HEK293T (cell line): Measurements from ENCODE around the gene EFCAB6.

Experiments
- CTCF ChIA-PET: fragments of 350-600 bp; formaldehyde crosslinking; extraction: SDS; loops from one replicate; lab custom pipeline; 2021; ENCODE audit warnings: antibody characterized with exemption, inconsistent platforms; lab: Yijun Ruan, JAX
- POLR2A ChIA-PET: fragments of 350-600 bp; formaldehyde crosslinking; extraction: SDS; loops from one replicate; lab custom pipeline; 2020; ENCODE audit warnings: antibody characterized with exemption, inconsistent platforms; lab: Yijun Ruan, JAX
- DNase-seq: peaks from one replicate; pipeline ENCODE4 v3.0.0; 2012; ENCODE audit warnings: mixed read lengths; ENCODE audit errors: extremely low spot score
- ARNT ChIP-seq: fragments of 450-650 bp; IDR thresholded peaks from 2 replicates; pipeline ENCODE4 v1.6.1; 2017; ENCODE audit warnings: mild to moderate bottlenecking
- BHLHE40 ChIP-seq: fragments of 450-650 bp; IDR thresholded peaks from 2 replicates; pipeline ENCODE4 v1.6.1; 2016; ENCODE audit warnings: mild to moderate bottlenecking, moderate library complexity, borderline replicate concordance
- CTBP1 ChIP-seq: fragments of 450-650 bp; IDR thresholded peaks from 2 replicates; pipeline ENCODE4 v1.6.1; 2016; ENCODE audit warnings: borderline replicate concordance
- ELF4 ChIP-seq: fragments of 450-650 bp; IDR thresholded peaks from 2 replicates; pipeline ENCODE4 v1.6.1; 2017; ENCODE audit warnings: antibody characterized with exemption
- FOXA1 ChIP-seq: fragments of 450-650 bp; IDR thresholded peaks from 2 replicates; pipeline ENCODE4 v1.6.1; 2016; ENCODE audit warnings: mild to moderate bottlenecking
- FOXK2 ChIP-seq: fragments of 450-650 bp; IDR thresholded peaks from 2 replicates; pipeline ENCODE4 v1.6.1; 2016; ENCODE audit warnings: mild to moderate bottlenecking
- FOXM1 ChIP-seq: fragments of 450-650 bp; IDR thresholded peaks from 2 replicates; pipeline ENCODE4 v1.6.1; 2017; ENCODE audit warnings: mild to moderate bottlenecking, borderline replicate concordance
- HDGF ChIP-seq: fragments of 450-650 bp; IDR thresholded peaks from 2 replicates; pipeline ENCODE4 v1.6.1; 2017; ENCODE audit warnings: antibody characterized with exemption, borderline replicate concordance
- L3MBTL2 ChIP-seq: fragments of 450-650 bp; conservative IDR thresholded peaks from 2 replicates; pipeline ENCODE4 v1.6.1; 2016; ENCODE audit warnings: mild to moderate bottlenecking
- LEF1 ChIP-seq: fragments of 450-650 bp; IDR thresholded peaks from 2 replicates; pipeline ENCODE4 v1.6.1; 2017; ENCODE audit warnings: mild to moderate bottlenecking, borderline replicate concordance
- NFRKB ChIP-seq: fragments of 450-650 bp; IDR thresholded peaks from 2 replicates; pipeline ENCODE4 v1.6.1; 2016; ENCODE audit warnings: mild to moderate bottlenecking, moderate library complexity
- SP1 ChIP-seq: fragments of 450-650 bp; IDR thresholded peaks from 2 replicates; pipeline ENCODE4 v1.6.1; 2017
- SUZ12 ChIP-seq: fragments of 450-650 bp; IDR thresholded peaks from 2 replicates; pipeline ENCODE4 v1.6.1; 2016; ENCODE audit warnings: mild to moderate bottlenecking
- TARDBP ChIP-seq: fragments of 450-650 bp; IDR thresholded peaks from 2 replicates; pipeline ENCODE4 v1.6.1; 2016
- ZNF384 ChIP-seq: fragments of 450-650 bp; IDR thresholded peaks from 2 replicates; pipeline ENCODE4 v1.6.1; 2016
- TF ChIP-seq, protein P1 (sequence below): fragments of 450-650 bp; IDR thresholded peaks from 2 replicates; pipeline ENCODE4 v1.6.1; 2016

Gene EFCAB6

GRCh38 chr22:43849731-43850130, 37.6 kb upstream of the EFCAB6 start:
- POLR2A ChIA-PET: no interaction called here
- CTCF ChIA-PET: interaction anchor here (1.6 to 2.0 kb wide), 2 partner anchors 23 to 33 kb away, joined by 3 to 8 read pairs; no protein-coding TSS in a partner anchor
- no peak for TF ChIP-seq NFRKB
- no peak for TF ChIP-seq BHLHE40
- TF ChIP-seq, protein P1, sequence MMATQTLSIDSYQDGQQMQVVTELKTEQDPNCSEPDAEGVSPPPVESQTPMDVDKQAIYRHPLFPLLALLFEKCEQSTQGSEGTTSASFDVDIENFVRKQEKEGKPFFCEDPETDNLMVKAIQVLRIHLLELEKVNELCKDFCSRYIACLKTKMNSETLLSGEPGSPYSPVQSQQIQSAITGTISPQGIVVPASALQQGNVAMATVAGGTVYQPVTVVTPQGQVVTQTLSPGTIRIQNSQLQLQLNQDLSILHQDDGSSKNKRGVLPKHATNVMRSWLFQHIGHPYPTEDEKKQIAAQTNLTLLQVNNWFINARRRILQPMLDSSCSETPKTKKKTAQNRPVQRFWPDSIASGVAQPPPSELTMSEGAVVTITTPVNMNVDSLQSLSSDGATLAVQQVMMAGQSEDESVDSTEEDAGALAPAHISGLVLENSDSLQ: no peak
- no peak for TF ChIP-seq L3MBTL2
- no peak for TF ChIP-seq LEF1
- no peak for TF ChIP-seq FOXK2
- no peak for TF ChIP-seq CTBP1
- no peak for TF ChIP-seq SP1
- no peak for TF ChIP-seq ZNF384
- DNase-seq: no peak

DNA sequence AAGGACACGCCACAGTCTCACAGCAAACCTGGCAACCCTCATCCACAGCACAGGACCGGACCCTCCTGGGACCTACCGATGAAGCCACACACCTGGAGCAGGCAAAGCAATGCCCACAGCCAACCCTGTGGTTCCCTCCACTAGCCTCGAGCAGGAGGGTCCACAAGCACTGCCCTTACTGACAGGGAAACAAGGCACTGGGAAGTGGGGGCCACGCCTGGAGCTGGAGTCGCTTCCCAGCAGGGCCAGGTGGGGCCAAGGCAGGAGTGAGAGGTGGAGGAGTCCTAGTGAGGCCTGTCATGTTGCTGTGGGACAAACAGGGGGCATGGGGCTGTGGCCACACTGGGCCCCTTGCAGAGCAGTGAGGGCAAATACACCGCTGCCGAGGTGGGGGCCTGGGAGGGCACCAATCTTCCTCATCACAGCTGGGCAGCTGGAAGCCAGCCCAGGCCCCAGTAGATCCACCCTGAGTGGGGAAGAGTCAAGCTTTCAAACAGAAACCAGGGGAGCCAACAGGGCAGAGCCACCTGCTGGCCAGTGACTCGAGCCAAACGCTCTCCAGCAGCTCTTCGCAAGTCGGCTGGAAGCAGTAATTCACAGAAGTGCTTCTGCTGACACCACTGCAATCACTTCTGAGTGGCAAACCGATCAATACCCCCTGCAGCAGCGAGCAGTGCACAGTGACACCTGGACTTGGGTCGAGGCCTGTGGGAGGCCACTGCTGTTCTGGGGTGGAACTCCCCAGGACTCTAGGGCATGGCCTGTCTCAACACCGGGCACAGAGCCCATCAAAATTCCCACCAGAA, 36.5 kb upstream of the EFCAB6 start:
- TF ChIP-seq FOXM1: no peak
- TF ChIP-seq NFRKB: no peak
- TF ChIP-seq ARNT: no peak
- no peak for TF ChIP-seq LEF1
- no peak for TF ChIP-seq SP1
- TF ChIP-seq FOXK2: no peak
- no peak for TF ChIP-seq FOXA1
- TF ChIP-seq, protein P1: no peak
- TF ChIP-seq HDGF: no peak
- TF ChIP-seq SUZ12: no peak
- no peak for TF ChIP-seq BHLHE40
- no peak for TF ChIP-seq TARDBP
- no peak for TF ChIP-seq L3MBTL2
- TF ChIP-seq CTBP1: no peak
- no peak for TF ChIP-seq ZNF384
- no peak for TF ChIP-seq ELF4
- DNase-seq: peak; percentile 39
- CTCF ChIA-PET: interaction anchor here (1.6 to 2.0 kb wide), 2 partner anchors 22 to 34 kb away, joined by 3 to 8 read pairs; no protein-coding TSS in a partner anchor
- POLR2A ChIA-PET: no interaction called here

DNA sequence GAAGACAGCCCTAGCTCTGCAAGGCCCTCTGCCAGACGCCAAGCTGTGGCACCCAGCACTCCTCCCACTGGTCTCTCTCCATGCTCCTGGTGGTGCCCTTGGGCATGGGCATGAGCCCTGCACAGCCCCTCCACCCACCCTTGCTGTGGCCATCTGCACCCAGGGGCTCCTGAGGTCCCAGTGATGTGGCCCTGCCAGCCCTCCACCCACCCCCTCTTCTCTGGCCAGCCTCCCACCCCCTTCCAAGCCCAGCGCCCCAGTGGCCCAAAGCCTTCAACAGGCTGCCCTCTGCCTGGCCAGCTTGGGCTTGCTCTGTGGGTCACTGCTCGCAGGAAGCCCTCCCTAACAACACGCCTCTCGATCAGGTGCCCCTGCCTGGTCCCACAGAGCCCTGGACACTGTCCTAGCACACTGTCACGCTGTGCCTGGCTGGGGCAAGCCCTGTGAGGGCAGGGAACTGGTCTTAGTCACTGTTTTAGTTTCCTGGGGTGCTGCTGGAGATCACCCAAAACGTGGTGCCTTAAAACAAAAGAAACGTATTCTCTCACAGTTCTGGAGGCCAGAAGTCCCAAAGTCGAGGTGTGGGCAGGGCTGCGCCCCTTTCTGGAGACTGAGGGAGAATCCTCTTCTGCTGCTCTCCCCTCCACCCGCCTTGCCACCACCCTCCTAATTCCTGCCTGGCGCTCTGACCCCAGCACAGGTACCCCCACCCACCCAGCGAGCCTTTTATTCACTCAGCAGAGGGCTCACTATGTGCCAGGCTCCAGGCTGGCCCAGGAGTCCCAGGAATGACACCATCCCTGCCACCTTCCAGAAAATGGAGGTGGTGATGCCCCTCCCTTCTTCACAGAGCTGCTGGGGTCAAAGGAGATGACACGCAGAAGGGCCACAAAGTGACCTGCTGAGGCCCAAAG, 35.5 kb upstream of the EFCAB6 start:
- POLR2A ChIA-PET: no interaction called here
- no peak for TF ChIP-seq FOXA1
- no peak for TF ChIP-seq BHLHE40
- no peak for TF ChIP-seq LEF1
- TF ChIP-seq CTBP1: no peak
- TF ChIP-seq FOXK2: no peak
- TF ChIP-seq TARDBP: no peak
- TF ChIP-seq SP1: no peak
- TF ChIP-seq, protein P1: no peak
- TF ChIP-seq HDGF: no peak
- DNase-seq: no peak
- CTCF ChIA-PET: interaction anchor here (2.0 kb wide), 1 partner anchor 35 kb away, joined by 8 read pairs; no protein-coding TSS in a partner anchor

DNA sequence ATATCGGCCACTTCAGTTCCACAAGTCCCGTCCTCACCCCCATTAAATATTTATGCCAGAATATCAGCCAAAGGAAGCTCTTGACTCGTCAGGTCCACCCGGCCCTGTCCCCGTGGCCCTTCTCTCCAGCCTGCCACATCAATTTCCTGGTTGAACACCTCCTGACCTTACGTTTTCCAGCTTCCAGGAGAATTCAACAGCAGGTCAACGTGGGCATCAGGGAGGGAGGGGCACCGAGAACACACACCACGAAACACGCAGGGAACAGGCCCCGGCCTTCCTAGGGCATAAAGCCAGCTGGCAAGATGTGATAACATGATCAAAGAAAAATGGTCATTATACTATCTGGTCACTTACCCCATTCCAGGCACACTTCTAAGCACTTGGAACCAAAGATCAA, 34.9 kb upstream of the EFCAB6 start:
- TF ChIP-seq FOXM1 (no peak), FOXK2 (no peak), SP1 (no peak), LEF1 (no peak), NFRKB (no peak), TARDBP (no peak), CTBP1 (no peak), SUZ12 (no peak)
- TF ChIP-seq, protein P1: no peak
- no peak for DNase-seq
- CTCF ChIA-PET: no interaction called here
- POLR2A ChIA-PET: no interaction called here

- TF ChIP-seq ZNF384 (no peak), LEF1 (no peak), BHLHE40 (no peak), FOXM1 (no peak), FOXK2 (no peak), SP1 (no peak), ARNT (no peak), FOXA1 (no peak), NFRKB (no peak), TARDBP (no peak), L3MBTL2 (no peak), ELF4 (no peak), SUZ12 (no peak), HDGF (no peak), CTBP1 (no peak)
- TF ChIP-seq, protein P1: no peak
- CTCF ChIA-PET: interaction anchor here (1.1 kb wide), 1 partner anchor 39 kb away, joined by 3 read pairs; no protein-coding TSS in a partner anchor
- DNase-seq: no peak
- POLR2A ChIA-PET: no interaction called here
Observed at GRCh38 chr22:43845981-43846380, 33.9 kb upstream of the EFCAB6 start.
